WTC11 (cell line): ENCODE results near the gene ARHGAP6.

Experiments
- CBFB ChIP-seq: sonication (generic); formaldehyde crosslinking; IDR thresholded peaks from 2 replicates; pipeline ENCODE4 v1.8.1; 2022; ENCODE audit warnings: mild to moderate bottlenecking, low read depth, missing genetic modification reagents
- CTCF ChIP-seq: fragments of 200-600 bp; IDR thresholded peaks from 2 replicates; pipeline ENCODE4 v1.8.0; 2022; ENCODE audit warnings: antibody characterized with exemption
- E2F1 ChIP-seq: sonication (generic); formaldehyde crosslinking; IDR thresholded peaks from 2 replicates; pipeline ENCODE4 v1.8.0; 2022; ENCODE audit warnings: mild to moderate bottlenecking, missing genetic modification reagents
- MAX ChIP-seq: sonication (generic); formaldehyde crosslinking; IDR thresholded peaks from 2 replicates; pipeline ENCODE4 v1.8.0; 2022; ENCODE audit warnings: mild to moderate bottlenecking, missing genetic modification reagents
- ZBTB21 ChIP-seq: sonication (generic); formaldehyde crosslinking; IDR thresholded peaks from 2 replicates; pipeline ENCODE4 v1.8.1; 2023; ENCODE audit warnings: mild to moderate bottlenecking, missing genetic modification reagents, borderline replicate concordance

GRCh38 chrX:11462136-11462535, 203.6 kb downstream of the ARHGAP6 start:
- TF ChIP-seq ZBTB21 (CRISPR knock-in tag), result no peak
- TF ChIP-seq CBFB (CRISPR knock-in tag), result no peak
- TF ChIP-seq CTCF, result no peak
- TF ChIP-seq MAX (CRISPR knock-in tag), result no peak
- TF ChIP-seq E2F1 (CRISPR knock-in tag), result no peak
